Measurements from ENCODE around the gene GRIK2. TPM values are rescaled to one million over a fixed set of nuclear protein-coding genes. Genes with fewer than 3 reads are reported as not detected.

The GRIK2 gene
- polyA plus RNA-seq, 1 of the 3 experiments (the other 2 are of a cell fraction) = 0.30 TPM

- Histone ChIP-seq H2AFZ (ENCODE audit: low read depth) (no peak overlapping the region), H3K27ac (ENCODE audit: low read depth in 2 of 2, low read length in 1 of 2) (no peak overlapping the region), H3K27me3 (ENCODE audit: insufficient read depth) (no peaks in the 10 kb centered on the region), H3K79me2 (ENCODE audit: insufficient read depth) (no peaks in the 10 kb centered on the region), H3K4me1 (ENCODE audit: control insufficient read depth in 1 of 2, insufficient read depth in 2 of 2, low read depth in 1 of 2, low read length in 1 of 2) (no peaks in the 10 kb centered on the region), H3F3A (replicated peaks; ENCODE audit: insufficient read depth) (no peaks in the 10 kb centered on the region), H4K20me1 (ENCODE audit: insufficient read depth) (no peaks in the 10 kb centered on the region), H3K4me2 (no peak overlapping the region), H3K9me3 (no peaks in the 10 kb centered on the region), H3K9me2 (no peaks in the 10 kb centered on the region), H3K36me3 (replicated peaks in 1 of 2; ENCODE audit: control insufficient read depth in 1 of 2, insufficient read depth in 2 of 2, low read length in 1 of 2) (no peaks in the 10 kb centered on the region), H3K4me3 (ENCODE audit: low read depth in 2 of 2, low read length in 1 of 2) (no peak overlapping the region), H3K9ac (no peak overlapping the region)
- WGBS (ENCODE audit: low lambda C conversion rate) = 81% methylated on average over 4 of the region's 4 CpGs
- DNase-seq = no peak
- TF ChIP-seq CTCF (IDR thresholded peaks at IDR 0.05) = no peak
- TF ChIP-seq YY1 (IDR thresholded peaks at IDR 0.05; ENCODE audit: low read depth) = no peak
- no peak for TF ChIP-seq EZH2phosphoT487 (IDR thresholded peaks at IDR 0.05; ENCODE audit: borderline replicate concordance, low read depth)
- TF ChIP-seq POLR2AphosphoS5 (IDR thresholded peaks at IDR 0.05; ENCODE audit: low read depth, low read length) = no peak
- TF ChIP-seq NRF1 (IDR thresholded peaks at IDR 0.05; ENCODE audit: low read depth, low read length) = no peak
- TF ChIP-seq ZBTB33 (IDR thresholded peaks at IDR 0.05; ENCODE audit: borderline replicate concordance, low read depth) = no peak
- no peak for TF ChIP-seq USF2 (IDR thresholded peaks at IDR 0.05; ENCODE audit: borderline replicate concordance, low read depth, low read length)
- TF ChIP-seq EP300 (IDR thresholded peaks at IDR 0.05; ENCODE audit: borderline replicate concordance in 1 of 2, low read depth in 1 of 2, low read length in 1 of 2) = no peak
- no peak for TF ChIP-seq FOXJ3 (CRISPR knock-in tag; IDR thresholded peaks at IDR 0.05)
- no peak for TF ChIP-seq NFIC (IDR thresholded peaks at IDR 0.05; ENCODE audit: borderline replicate concordance)
- TF ChIP-seq SMC3 (IDR thresholded peaks at IDR 0.05; ENCODE audit: low read depth, low read length) = no peak
- no peak for TF ChIP-seq GABPA (IDR thresholded peaks at IDR 0.05; ENCODE audit: low read depth)
- TF ChIP-seq MXI1 (IDR thresholded peaks at IDR 0.05; ENCODE audit: low read depth, low read length) = no peak
- no peak for TF ChIP-seq PBX3 (IDR thresholded peaks at IDR 0.05)
- no peak for TF ChIP-seq MEF2A (IDR thresholded peaks at IDR 0.05; ENCODE audit: borderline replicate concordance, low read depth)
- no peak for TF ChIP-seq FOSL2 (IDR thresholded peaks at IDR 0.05; ENCODE audit: borderline replicate concordance, low read depth)
- no peak for TF ChIP-seq REST (IDR thresholded peaks at IDR 0.05; ENCODE audit: low read depth, low read length)
- TF ChIP-seq GATA2 (CRISPR knock-in tag; IDR thresholded peaks at IDR 0.05) = no peak
- no peak for TF ChIP-seq RAD21 (IDR thresholded peaks at IDR 0.05; ENCODE audit: low read length)
- POLR2A ChIA-PET = no interaction called here
- CTCF ChIA-PET = interaction anchor here (1.9 kb wide), 1 partner anchor 16 kb away, joined by 4 read pairs; no protein-coding TSS in a partner anchor
Observed at GRCh38 chr6:101550451-101550850, 156.9 kb downstream of the GRIK2 start.
